Astrocyte (in vitro differentiated cells and primary cell): ENCODE measurements around the gene CLEC14A.

Experiments used
- CTCF ChIP-seq: IDR thresholded peaks from 2 replicates; pipeline ENCODE4 v1.5.1; 2011; ENCODE audit warnings: low read depth, mild to moderate bottlenecking, inconsistent platforms, low read length, moderate library complexity; ENCODE audit not compliant: insufficient read depth
- EZH2 ChIP-seq: IDR thresholded peaks from 2 replicates; pipeline ENCODE4 v1.6.1; 2012; ENCODE audit warnings: mild to moderate bottlenecking, low read length, inconsistent platforms; ENCODE audit not compliant: insufficient read depth

DNA sequence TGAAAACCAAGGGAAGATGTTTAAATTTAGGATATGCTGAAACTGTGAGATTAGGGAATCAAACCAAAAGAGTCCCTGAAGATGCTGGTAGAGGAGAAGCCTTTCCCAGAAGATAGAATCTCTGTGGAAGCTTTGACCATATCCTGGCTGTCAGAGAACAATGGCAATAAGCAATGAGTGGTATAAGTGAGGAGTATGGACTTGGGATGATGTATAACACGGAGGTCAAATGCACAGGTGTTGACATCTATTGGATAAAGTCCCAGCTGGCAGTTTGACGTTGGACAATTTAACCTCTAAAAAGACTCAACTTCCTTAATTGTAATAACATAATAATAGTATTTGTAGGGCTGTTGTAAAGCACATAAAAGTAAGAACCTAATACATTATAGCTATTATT, 30.1 kb upstream of the CLEC14A start:
- no peak for TF ChIP-seq CTCF
- TF ChIP-seq EZH2: no peak
